ENCODE results near the gene ZNF48. TPM values are rescaled to one million over a fixed set of nuclear protein-coding genes. Genes with fewer than 3 reads are reported as not detected.

ZNF48 gene
- total RNA-seq, 2 experiments from 2014 or later, result 17.3 to 18.8 TPM

- peak overlapping the region; percentile 98 for H3K4me3 ChIP-seq (ENCODE audit: low read depth, low read length, poor library complexity, severe bottlenecking)
- H3K79me2 ChIP-seq (ENCODE audit: insufficient read depth, low read depth, low read length), result peaks cover 40% of the 10 kb centered on the region
- peak; percentile 23 for DNase-seq (ENCODE audit: low spot score)
- no peak overlapping the region for H2AFZ ChIP-seq (ENCODE audit: low read length)
- H3K36me3 ChIP-seq (ENCODE audit: insufficient read depth, low read length), result peaks cover 82% of the 10 kb centered on the region
- no TSS peak for BruUV-seq (replicated peaks)
- H3K9me2 ChIP-seq (ENCODE audit: insufficient read depth, low read length), result no peaks in the 10 kb centered on the region
- H3K4me2 ChIP-seq (ENCODE audit: low read length), result peak overlapping the region; percentile 99
- H4K20me1 ChIP-seq (ENCODE audit: insufficient read depth, low read length), result no peaks in the 10 kb centered on the region
- peak overlapping the region; percentile 76 for H3K27ac ChIP-seq (ENCODE audit: low read depth, low read length, poor library complexity, severe bottlenecking)
- H3K9me3 ChIP-seq (ENCODE audit: low read length), result no peaks in the 10 kb centered on the region
- no peak for TF ChIP-seq EZH2phosphoT487 (IDR thresholded peaks at IDR 0.05; ENCODE audit: borderline replicate concordance, low read depth, low read length)
- TF ChIP-seq CTCF (conservative IDR thresholded peaks at IDR 0.05; ENCODE audit: low read length), result no peak
- ChIA-PET POLR2A (interaction anchor here (0.9 to 1.8 kb wide), 3 partner anchors 14 to 39 kb away, joined by 4 to 7 read pairs (median 4); partner anchors contain the start of genes SEPTIN1, TBC1D10B and ZNF48), CTCF (ENCODE audit: unreplicated experiment) (interaction anchor here (0.6 to 1.1 kb wide), 2 partner anchors 14 to 170 kb away, joined by 3 to 7 read pairs; no protein-coding TSS in a partner anchor)
- intact Hi-C loops (cut with micrococcal nuclease; ENCODE audit: unreplicated experiment), result loop anchor here (10.0 kb wide), 1 partner anchor 292 kb away; the partner anchor contains the start of gene ALDOA
- H3K4me1 ChIP-seq (ENCODE audit: insufficient read depth, low read length, poor library complexity, severe bottlenecking), result peaks cover 50% of the 10 kb centered on the region
These were observed 38.7 kb upstream of the ZNF48 start for GRCh38 chr16:30356401-30357084.

GRCh38 chr16:30357085-30357714 lies 38.0 kb upstream of the ZNF48 start:
- Histone ChIP-seq H3K9me3 (ENCODE audit: low read length) (no peaks in the 10 kb centered on the region), H3K4me1 (ENCODE audit: insufficient read depth, low read length, poor library complexity, severe bottlenecking) (peaks cover 43% of the 10 kb centered on the region), H3K4me3 (ENCODE audit: low read depth, low read length, poor library complexity, severe bottlenecking) (no peak overlapping the region), H3K9me2 (ENCODE audit: insufficient read depth, low read length) (no peaks in the 10 kb centered on the region), H3K4me2 (ENCODE audit: low read length) (peak overlapping the region; percentile 99), H4K20me1 (ENCODE audit: insufficient read depth, low read length) (no peaks in the 10 kb centered on the region), H3K27ac (ENCODE audit: low read depth, low read length, poor library complexity, severe bottlenecking) (peak overlapping the region; percentile 76), H3K79me2 (ENCODE audit: insufficient read depth, low read depth, low read length) (peaks cover 35% of the 10 kb centered on the region), H2AFZ (ENCODE audit: low read length) (no peak overlapping the region), H3K36me3 (ENCODE audit: insufficient read depth, low read length) (peaks cover 79% of the 10 kb centered on the region)
- no peak for DNase-seq (ENCODE audit: low spot score)
- ChIA-PET POLR2A (interaction anchor here (0.5 to 1.8 kb wide), 4 partner anchors 14 to 555 kb away, joined by 4 to 10 read pairs (median 6); partner anchors contain the start of genes SEPTIN1, TBC1D10B and ZNF48), CTCF (ENCODE audit: unreplicated experiment) (interaction anchor here (0.6 kb wide), 1 partner anchor 171 kb away, joined by 7 read pairs; no protein-coding TSS in a partner anchor)
- no peak for TF ChIP-seq CTCF (conservative IDR thresholded peaks at IDR 0.05; ENCODE audit: low read length)
- TF ChIP-seq EZH2phosphoT487 (IDR thresholded peaks at IDR 0.05; ENCODE audit: borderline replicate concordance, low read depth, low read length), result no peak
- intact Hi-C loops (cut with micrococcal nuclease; ENCODE audit: unreplicated experiment), result loop anchor here (10.0 kb wide), 1 partner anchor 292 kb away; the partner anchor contains the start of gene ALDOA
- BruUV-seq (replicated peaks), result no TSS peak

Data from OCI-LY7 (cell line).